Transverse colon (tissue), 4 donors: ENCODE measurements around the gene ALS2. TPM values are rescaled to one million over a fixed set of nuclear protein-coding genes. Genes with fewer than 3 reads are reported as not detected.
"Not testable (repeated sequence)": the region's sequence is repeated elsewhere in the genome, so short reads cannot be mapped to it uniquely, and the experiment has no call there.

Source experiments
- DNase-seq: peaks from one replicate; pipeline ENCODE4 v3.0.0-alpha.2; 2019
- H3K27ac ChIP-seq, 4 donors: fragments of 200-600 bp; sonication (generic); 2 replicates each; pipeline ENCODE4 v1.5.1; 2016 to 2018; ENCODE audit warnings: inconsistent platforms in 4 of 4
- H3K27me3 ChIP-seq: fragments of 200-600 bp; sonication (generic); 2 replicates; pipeline ENCODE4 v1.5.1; 2017; ENCODE audit warnings: inconsistent platforms
- H3K36me3 ChIP-seq, 4 donors: fragments of 200-600 bp; sonication (generic); 2 replicates each; pipeline ENCODE4 v1.5.1; 2017 to 2019; ENCODE audit warnings: inconsistent platforms in 4 of 4
- H3K4me1 ChIP-seq, 4 donors: fragments of 200-600 bp; sonication (generic); 2 replicates each; pipeline ENCODE4 v1.5.1; 2017 to 2020; ENCODE audit warnings: inconsistent platforms in 4 of 4
- H3K4me3 ChIP-seq, 4 donors: fragments of 200-600 bp; sonication (generic); 1 replicate in 1 of 4; 2 replicates in 3 of 4; pipeline versions ENCODE4 v1.5.1 to v1.6.1; 2017 to 2019; ENCODE audit warnings: inconsistent platforms in 4 of 4
- H3K9me3 ChIP-seq, 2 donors: fragments of 200-600 bp; sonication (generic); 2 replicates each; pipeline ENCODE4 v1.5.1; 2017 to 2019; ENCODE audit warnings: inconsistent platforms in 2 of 2
- EP300 ChIP-seq: sonication (generic); formaldehyde crosslinking; IDR thresholded peaks from one replicate; pipeline ENCODE4 v1.6.1; 2017; ENCODE audit warnings: antibody characterized with exemption, low read depth
- POLR2A ChIP-seq: fragments of 450-650 bp; IDR thresholded peaks from one replicate; pipeline ENCODE4 v1.6.1; 2016; ENCODE audit warnings: antibody characterized with exemption, mild to moderate bottlenecking, moderate library complexity
- POLR2AphosphoS5 ChIP-seq, 3 donors: sonication (generic); formaldehyde crosslinking; IDR thresholded peaks; one replicate each; pipeline ENCODE4 v1.6.1; 2016; ENCODE audit warnings: antibody characterized with exemption in 3 of 3
- WGBS, 2 donors: methylation state at CpG; one replicate each; pipeline ENCODE4 v1.1.5; 2018; ENCODE audit warnings: low coverage in 1 of 2; 5-methylcytosine and 5-hydroxymethylcytosine counted together
- in situ Hi-C, 4 donors: fragments of 200-750 bp; cut with MboI; loops; one replicate each; pipeline versions ENCODE4 v1.15.0 to v1.15.1; 2017; ENCODE audit warnings: low sequenced_read_pairs in 3 of 4, low pct_ligation_motif_present in 1 of 4, low pct_unique_long_range_greater_than_20kb in 1 of 4
- intact Hi-C: fragments of 100-400 bp; cut with DNase I; formaldehyde crosslinking; loops from one replicate; pipeline ENCODE4 v1.15.1; 2023; ENCODE audit warnings: low total_unique reads
- total RNA-seq, 4 donors: library from RNA; depleted of rRNA; stranded (reverse); fragments of >200 nt; gene quantifications; one replicate each; pipeline ENCODE4 v1.1.0, GENCODE V29; 2016
- TF ChIP-seq, protein P1 (sequence below), 5 experiments: fragments of 200-600 bp in 3 of 5; fragments of 450-650 bp in 2 of 5; sonication (generic) in 3 of 5; IDR thresholded peaks; 1 replicate in 2 of 5; 2 replicates in 3 of 5; pipeline ENCODE4 v1.5.1; 2016 to 2017; ENCODE audit warnings: antibody characterized with exemption in 5 of 5, inconsistent platforms in 3 of 5, mild to moderate bottlenecking in 2 of 5, moderate library complexity in 1 of 5

Gene ALS2
- total RNA-seq, 4 donors from 2014 or later, result 7.9 to 61.1 (median 8.9) TPM

DNA sequence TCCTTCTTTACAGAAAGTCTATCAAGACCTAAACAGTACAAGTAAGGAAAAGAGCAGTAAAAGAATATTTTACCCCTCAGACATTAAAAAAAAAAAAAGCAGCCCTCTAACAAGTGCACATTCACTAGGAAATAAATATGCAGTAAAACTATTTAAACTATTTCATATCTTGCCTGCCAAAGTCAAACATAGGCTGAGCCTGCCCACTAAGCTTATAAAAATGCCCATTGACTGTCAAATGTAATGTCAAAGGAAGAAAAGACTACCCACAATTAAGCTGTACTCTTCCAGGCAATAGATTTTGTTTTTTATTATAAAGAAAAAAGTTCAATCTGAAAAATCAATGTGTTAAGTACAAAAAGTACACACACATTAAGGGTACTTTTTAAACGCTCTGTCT lies 11.8 kb downstream of the ALS2 start:
- H3K27ac ChIP-seq, result no peak overlapping the region
- 89 to 100% methylated on average over 1 of the region's 1 CpG for WGBS, 2 donors
- intact Hi-C loops, result no loop called here
- H3K27me3 ChIP-seq, result no peaks in the 10 kb centered on the region
- TF ChIP-seq, protein P1, sequence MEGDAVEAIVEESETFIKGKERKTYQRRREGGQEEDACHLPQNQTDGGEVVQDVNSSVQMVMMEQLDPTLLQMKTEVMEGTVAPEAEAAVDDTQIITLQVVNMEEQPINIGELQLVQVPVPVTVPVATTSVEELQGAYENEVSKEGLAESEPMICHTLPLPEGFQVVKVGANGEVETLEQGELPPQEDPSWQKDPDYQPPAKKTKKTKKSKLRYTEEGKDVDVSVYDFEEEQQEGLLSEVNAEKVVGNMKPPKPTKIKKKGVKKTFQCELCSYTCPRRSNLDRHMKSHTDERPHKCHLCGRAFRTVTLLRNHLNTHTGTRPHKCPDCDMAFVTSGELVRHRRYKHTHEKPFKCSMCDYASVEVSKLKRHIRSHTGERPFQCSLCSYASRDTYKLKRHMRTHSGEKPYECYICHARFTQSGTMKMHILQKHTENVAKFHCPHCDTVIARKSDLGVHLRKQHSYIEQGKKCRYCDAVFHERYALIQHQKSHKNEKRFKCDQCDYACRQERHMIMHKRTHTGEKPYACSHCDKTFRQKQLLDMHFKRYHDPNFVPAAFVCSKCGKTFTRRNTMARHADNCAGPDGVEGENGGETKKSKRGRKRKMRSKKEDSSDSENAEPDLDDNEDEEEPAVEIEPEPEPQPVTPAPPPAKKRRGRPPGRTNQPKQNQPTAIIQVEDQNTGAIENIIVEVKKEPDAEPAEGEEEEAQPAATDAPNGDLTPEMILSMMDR (IDR thresholded peaks at IDR 0.05), result no peak
- no peaks in the 10 kb centered on the region for H3K9me3 ChIP-seq
- peaks cover 0 to 6% (median 0%) of the 10 kb centered on the region in 4 donors for H3K4me1 ChIP-seq
- DNase-seq, result no peak
- H3K4me3 ChIP-seq, result no peak overlapping the region
- H3K36me3 ChIP-seq, result no peaks in the 10 kb centered on the region
- in situ Hi-C loops, result no loop called here

DNA sequence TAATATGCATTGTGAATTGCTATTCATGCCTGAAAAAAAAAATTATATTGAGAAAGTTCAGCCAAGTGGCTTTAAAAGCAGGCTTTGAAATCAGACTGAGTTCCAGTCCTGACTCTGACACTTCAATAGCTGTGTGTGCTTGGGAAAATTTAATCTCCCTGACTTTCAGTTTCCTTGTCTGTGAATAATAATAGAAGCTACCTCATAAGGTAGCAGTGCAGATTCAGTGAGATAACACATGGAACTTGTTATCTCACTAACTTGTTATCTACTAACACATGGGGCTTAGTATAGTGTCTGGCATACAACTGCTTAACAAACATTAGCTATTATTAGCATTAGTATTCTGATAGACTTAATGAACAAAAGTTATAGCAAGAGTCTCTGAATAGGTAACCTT lies 14.9 kb downstream of the ALS2 start:
- H3K27me3 ChIP-seq, result no peaks in the 10 kb centered on the region
- TF ChIP-seq POLR2A, result no peak
- no peak for TF ChIP-seq POLR2AphosphoS5 (IDR thresholded peaks at IDR 0.05)
- TF ChIP-seq EP300, result no peak
- TF ChIP-seq, protein P1 (IDR thresholded peaks at IDR 0.05), result no peak
- no peak for DNase-seq
- no peak overlapping the region for H3K4me3 ChIP-seq
- intact Hi-C loops, result no loop called here
- no peak overlapping the region for H3K27ac ChIP-seq
- H3K36me3 ChIP-seq, result no peaks in the 10 kb centered on the region
- peaks cover 0 to 6% (median 0%) of the 10 kb centered on the region in 4 donors for H3K4me1 ChIP-seq
- H3K9me3 ChIP-seq, result no peaks in the 10 kb centered on the region
- in situ Hi-C loops, result no loop called here

DNA sequence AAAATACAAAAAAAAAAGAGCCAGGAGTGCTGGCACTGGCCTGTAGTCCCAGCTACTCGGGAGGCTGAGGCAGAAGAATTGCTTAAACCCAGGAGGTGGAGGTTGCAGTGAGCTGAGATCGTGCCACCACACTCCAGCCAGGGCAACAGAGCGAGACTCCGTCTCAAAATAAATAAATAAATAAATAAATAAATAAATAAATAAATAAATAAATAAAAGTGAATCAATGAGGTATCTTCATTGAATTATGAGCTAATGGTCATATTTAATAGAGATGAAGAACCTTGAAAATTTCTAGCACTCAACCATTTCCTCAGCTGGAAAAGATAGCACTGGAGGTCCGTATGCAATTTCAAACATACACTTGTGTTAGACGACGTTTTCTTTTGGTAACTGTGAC lies 16.3 kb downstream of the ALS2 start:
- H3K4me1 ChIP-seq, H3K27ac ChIP-seq, intact Hi-C loops, DNase-seq, H3K27me3 ChIP-seq, H3K4me3 ChIP-seq, H3K9me3 ChIP-seq, H3K36me3 ChIP-seq, in situ Hi-C loops: not testable (repeated sequence)
- 97% methylated on average over 5 to 7 of the region's 7 CpGs for WGBS, 2 donors

DNA sequence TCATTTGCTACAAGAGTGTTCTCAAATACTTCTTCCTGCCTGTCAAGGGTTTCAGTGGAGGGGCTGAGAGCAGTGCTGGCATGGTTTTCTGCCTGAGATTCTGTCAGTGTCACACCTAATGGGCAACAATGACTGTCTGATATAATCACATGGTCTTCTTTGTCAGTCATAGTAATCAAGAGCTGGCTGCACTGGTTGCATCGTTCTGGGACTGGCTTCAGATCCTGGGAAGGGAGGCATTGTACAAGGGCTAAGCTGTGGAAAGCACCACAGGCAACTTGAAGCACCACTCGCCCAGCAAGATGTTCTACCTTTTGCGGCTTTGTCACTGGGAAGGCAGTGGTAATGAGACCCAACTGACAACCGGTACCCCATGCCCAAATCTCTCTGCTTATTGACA lies 19.6 kb downstream of the ALS2 start:
- H3K36me3 ChIP-seq, result peaks cover 0 to 6% (median 0%) of the 10 kb centered on the region in 4 donors
- WGBS, 2 donors, result 100% methylated on average over 4 of the region's 4 CpGs; no CpG with 5 or more reads in 1 of the 2 donors
- H3K27ac ChIP-seq, result no peak overlapping the region
- no peak overlapping the region for H3K4me3 ChIP-seq
- DNase-seq, result no peak
- in situ Hi-C loops (no loop called here), intact Hi-C loops (no loop called here)
- no peaks in the 10 kb centered on the region for H3K27me3 ChIP-seq
- peaks cover 0 to 14% (median 1%) of the 10 kb centered on the region in 4 donors for H3K4me1 ChIP-seq
- H3K9me3 ChIP-seq, result no peaks in the 10 kb centered on the region
- no peak for TF ChIP-seq EP300
- no peak for TF ChIP-seq POLR2AphosphoS5 (IDR thresholded peaks at IDR 0.05)
- TF ChIP-seq POLR2A, result no peak
- TF ChIP-seq, protein P1 (IDR thresholded peaks at IDR 0.05), result no peak

DNA sequence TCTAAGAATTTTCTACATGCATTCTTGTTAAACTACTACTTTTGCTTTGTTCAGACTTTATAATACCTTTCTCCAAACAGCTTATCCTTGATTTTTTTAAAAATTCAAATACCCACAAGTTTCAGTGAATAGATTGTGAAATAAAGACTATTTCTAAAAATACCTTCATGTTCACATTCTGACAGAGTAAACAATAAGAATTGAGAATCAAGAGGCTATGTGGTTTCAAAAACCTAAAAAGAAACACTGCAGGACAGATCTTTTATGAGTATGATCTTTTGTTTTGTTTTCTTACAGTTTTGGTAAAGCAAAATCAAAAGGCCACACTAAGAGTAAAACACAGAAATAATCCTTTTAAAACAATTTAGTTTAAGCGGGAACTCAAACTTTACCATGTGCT lies 21.2 kb downstream of the ALS2 start:
- TF ChIP-seq POLR2AphosphoS5 (IDR thresholded peaks at IDR 0.05) (no peak), EP300 (no peak), POLR2A (no peak)
- TF ChIP-seq, protein P1 (IDR thresholded peaks at IDR 0.05), result no peak

More for the DNA sequence above, 21.2 kb downstream of the ALS2 start:
- Histone ChIP-seq H3K9me3 (no peaks in the 10 kb centered on the region), H3K4me1 (peaks cover 0 to 14% (median 1%) of the 10 kb centered on the region in 4 donors), H3K27me3 (no peaks in the 10 kb centered on the region), H3K4me3 (no peak overlapping the region), H3K27ac (no peak overlapping the region), H3K36me3 (peaks cover 0 to 6% (median 0%) of the 10 kb centered on the region in 4 donors)
- DNase-seq, result no peak
- intact Hi-C loops, result no loop called here
- 96 to 100% methylated on average over 1 of the region's 1 CpG for WGBS, 2 donors
- in situ Hi-C loops, result no loop called here
